ENCODE measurements around the gene PSEN2. TPM values are rescaled to one million over a fixed set of nuclear protein-coding genes. Genes with fewer than 3 reads are reported as not detected.

Gene PSEN2
- total RNA-seq, 2 experiments from 2014 or later = 0.81 to 1.2 TPM

DNA sequence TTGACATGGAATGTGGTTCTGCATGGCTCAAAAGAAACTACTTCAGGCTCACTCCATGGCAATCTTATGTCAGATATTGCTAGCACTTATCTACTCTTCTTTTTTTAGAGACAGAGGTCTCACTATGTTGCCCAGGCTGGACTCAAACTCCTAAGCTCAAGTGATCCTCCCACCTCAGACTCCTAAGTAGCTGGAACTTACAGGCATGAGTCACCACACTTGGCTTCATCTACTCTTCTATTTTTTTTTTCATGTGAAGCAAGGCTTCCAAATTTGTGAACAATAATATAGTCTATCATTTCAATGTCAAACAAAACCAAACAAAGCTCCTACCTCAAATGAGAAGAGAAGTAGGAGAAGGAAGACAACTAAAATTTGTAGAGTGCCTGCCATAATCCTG, 7.5 kb upstream of the PSEN2 start:
- Mint-ChIP-seq H3K4me1 (ENCODE audit: low read depth) (peaks cover 8% of the 10 kb centered on the region), H3K27ac (no peak overlapping the region), H3K4me3 (no peak overlapping the region), H3K27me3 (peaks cover 6% of the 10 kb centered on the region), H3K9me3 (no peaks in the 10 kb centered on the region), H3K36me3 (ENCODE audit: low read depth) (no peaks in the 10 kb centered on the region)
- ATAC-seq (ENCODE audit: poor library complexity) = no peak
- H3K9me3 ChIP-seq (ENCODE audit: control insufficient read depth in 1 of 2, insufficient read depth in 1 of 2, low read length in 2 of 2) = no peaks in the 10 kb centered on the region
- TF ChIP-seq, protein P1, sequence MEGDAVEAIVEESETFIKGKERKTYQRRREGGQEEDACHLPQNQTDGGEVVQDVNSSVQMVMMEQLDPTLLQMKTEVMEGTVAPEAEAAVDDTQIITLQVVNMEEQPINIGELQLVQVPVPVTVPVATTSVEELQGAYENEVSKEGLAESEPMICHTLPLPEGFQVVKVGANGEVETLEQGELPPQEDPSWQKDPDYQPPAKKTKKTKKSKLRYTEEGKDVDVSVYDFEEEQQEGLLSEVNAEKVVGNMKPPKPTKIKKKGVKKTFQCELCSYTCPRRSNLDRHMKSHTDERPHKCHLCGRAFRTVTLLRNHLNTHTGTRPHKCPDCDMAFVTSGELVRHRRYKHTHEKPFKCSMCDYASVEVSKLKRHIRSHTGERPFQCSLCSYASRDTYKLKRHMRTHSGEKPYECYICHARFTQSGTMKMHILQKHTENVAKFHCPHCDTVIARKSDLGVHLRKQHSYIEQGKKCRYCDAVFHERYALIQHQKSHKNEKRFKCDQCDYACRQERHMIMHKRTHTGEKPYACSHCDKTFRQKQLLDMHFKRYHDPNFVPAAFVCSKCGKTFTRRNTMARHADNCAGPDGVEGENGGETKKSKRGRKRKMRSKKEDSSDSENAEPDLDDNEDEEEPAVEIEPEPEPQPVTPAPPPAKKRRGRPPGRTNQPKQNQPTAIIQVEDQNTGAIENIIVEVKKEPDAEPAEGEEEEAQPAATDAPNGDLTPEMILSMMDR (IDR thresholded peaks at IDR 0.05) = no peak
- H3K4me1 ChIP-seq (ENCODE audit: insufficient read depth, low read length) = no peaks in the 10 kb centered on the region
- H3K4me3 ChIP-seq (ENCODE audit: low read length) = no peak overlapping the region
- CTCF ChIA-PET = no interaction called here
- H3K36me3 ChIP-seq (ENCODE audit: insufficient read depth, low read length) = no peaks in the 10 kb centered on the region
- intact Hi-C loops (cut with DNase I, micrococcal nuclease) = no loop called here
- no peak overlapping the region for H3K27ac ChIP-seq (ENCODE audit: low read depth in 1 of 2, low read length in 2 of 2)
- DNase-seq = no peak
- POLR2A ChIA-PET = interaction anchor here (0.6 kb wide), 1 partner anchor 571 kb away, joined by 3 read pairs; no protein-coding TSS in a partner anchor
- H3K27me3 ChIP-seq (ENCODE audit: control insufficient read depth in 1 of 2, insufficient read depth in 2 of 2, low read length in 2 of 2) = peaks cover 0 to 6% of the 10 kb centered on the region in 2 experiments

DNA sequence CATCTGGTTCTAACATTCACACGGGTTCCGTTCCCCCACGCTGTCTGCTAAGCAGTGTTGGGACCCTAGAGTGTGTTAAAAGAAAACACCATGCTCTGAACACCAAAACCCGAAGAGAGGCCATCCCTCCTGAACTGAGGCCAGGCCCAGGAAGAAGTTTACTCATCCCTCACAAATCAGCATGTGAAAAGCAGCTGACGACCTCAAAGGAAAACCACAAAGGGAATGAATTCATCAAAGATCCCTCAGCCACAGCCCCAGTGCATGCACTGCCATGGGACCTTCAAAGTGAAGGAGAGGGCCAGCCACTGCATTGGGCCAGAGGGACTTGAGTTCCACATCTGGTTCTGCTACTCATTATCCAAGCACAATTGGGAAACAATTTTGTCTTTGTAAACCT, 7.0 kb upstream of the PSEN2 start:
- TF ChIP-seq, protein P1 (IDR thresholded peaks at IDR 0.05) = no peak
- H3K4me1 ChIP-seq (ENCODE audit: insufficient read depth, low read length) = no peaks in the 10 kb centered on the region
- Mint-ChIP-seq H3K9me3 (no peaks in the 10 kb centered on the region), H3K36me3 (ENCODE audit: low read depth) (no peaks in the 10 kb centered on the region), H3K4me3 (no peak overlapping the region), H3K27ac (no peak overlapping the region), H3K27me3 (peaks cover 8% of the 10 kb centered on the region), H3K4me1 (ENCODE audit: low read depth) (peaks cover 8% of the 10 kb centered on the region)
- DNase-seq (no peak), ATAC-seq (ENCODE audit: poor library complexity) (no peak)
- no peak overlapping the region for H3K4me3 ChIP-seq (ENCODE audit: low read length)
- intact Hi-C loops (cut with DNase I, micrococcal nuclease) = no loop called here
- CTCF ChIA-PET = no interaction called here
- no peaks in the 10 kb centered on the region for H3K9me3 ChIP-seq (ENCODE audit: control insufficient read depth in 1 of 2, insufficient read depth in 1 of 2, low read length in 2 of 2)
- peaks cover 0 to 7% of the 10 kb centered on the region in 2 experiments for H3K27me3 ChIP-seq (ENCODE audit: control insufficient read depth in 1 of 2, insufficient read depth in 2 of 2, low read length in 2 of 2)
- no peaks in the 10 kb centered on the region for H3K36me3 ChIP-seq (ENCODE audit: insufficient read depth, low read length)
- POLR2A ChIA-PET = no interaction called here
- H3K27ac ChIP-seq (ENCODE audit: low read depth in 1 of 2, low read length in 2 of 2) = no peak overlapping the region

DNA sequence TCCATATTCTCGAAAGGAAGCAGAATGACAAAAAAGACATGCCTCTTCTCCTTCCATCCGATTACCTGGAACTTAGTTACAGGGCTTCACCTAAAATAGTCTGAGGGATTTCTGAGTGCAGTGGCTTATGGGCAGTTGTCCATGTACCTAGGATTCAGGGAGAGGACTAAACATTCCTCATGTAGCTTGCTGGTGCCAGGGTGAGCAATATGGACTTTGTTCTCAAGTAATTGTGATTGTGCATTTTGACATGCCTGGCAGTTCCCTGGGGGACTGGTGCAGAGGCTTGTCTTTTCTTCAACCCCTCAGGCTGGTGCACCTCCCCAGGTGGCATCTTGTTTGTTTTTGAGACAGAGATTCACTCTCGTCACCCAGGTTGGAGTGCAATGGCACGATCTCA, 6.1 kb upstream of the PSEN2 start:
- Histone ChIP-seq H3K4me1 (ENCODE audit: insufficient read depth, low read length) (no peaks in the 10 kb centered on the region), H3K27ac (ENCODE audit: low read depth in 1 of 2, low read length in 2 of 2) (no peak overlapping the region), H3K4me3 (ENCODE audit: low read length) (no peak overlapping the region), H3K27me3 (ENCODE audit: control insufficient read depth in 1 of 2, insufficient read depth in 2 of 2, low read length in 2 of 2) (peaks cover 0 to 14% of the 10 kb centered on the region in 2 experiments), H3K9me3 (ENCODE audit: control insufficient read depth in 1 of 2, insufficient read depth in 1 of 2, low read length in 2 of 2) (no peaks in the 10 kb centered on the region), H3K36me3 (ENCODE audit: insufficient read depth, low read length) (no peaks in the 10 kb centered on the region)
- no peaks in the 10 kb centered on the region for H3K9me3 Mint-ChIP-seq
- peaks cover 8% of the 10 kb centered on the region for H3K4me1 Mint-ChIP-seq (ENCODE audit: low read depth)
- DNase-seq (no peak), ATAC-seq (ENCODE audit: poor library complexity) (no peak)
- ChIA-PET CTCF (no interaction called here), POLR2A (no interaction called here)
- H3K27me3 Mint-ChIP-seq = peaks cover 16% of the 10 kb centered on the region
- no peak overlapping the region for H3K27ac Mint-ChIP-seq
- intact Hi-C loops (cut with DNase I, micrococcal nuclease) = no loop called here
- no peak overlapping the region for H3K4me3 Mint-ChIP-seq
- TF ChIP-seq, protein P1 (IDR thresholded peaks at IDR 0.05) = no peak
- no peaks in the 10 kb centered on the region for H3K36me3 Mint-ChIP-seq (ENCODE audit: low read depth)
